K562 treated with DMSO at 1 percent for 48 hours (cell line): Measurements from ENCODE around the gene FAM161A. TPM values are rescaled to one million over a fixed set of nuclear protein-coding genes. Genes with fewer than 3 reads are reported as not detected.

Experiments used
- total RNA-seq: library from RNA; unstranded; fragments of 300-600 nt; gene quantifications from 2 replicates; pipeline ENCODE4 v1.2.3, GENCODE V29; 2022; ENCODE audit warnings: low replicate concordance; ENCODE audit errors: extremely low read depth

The FAM161A gene, protein sequence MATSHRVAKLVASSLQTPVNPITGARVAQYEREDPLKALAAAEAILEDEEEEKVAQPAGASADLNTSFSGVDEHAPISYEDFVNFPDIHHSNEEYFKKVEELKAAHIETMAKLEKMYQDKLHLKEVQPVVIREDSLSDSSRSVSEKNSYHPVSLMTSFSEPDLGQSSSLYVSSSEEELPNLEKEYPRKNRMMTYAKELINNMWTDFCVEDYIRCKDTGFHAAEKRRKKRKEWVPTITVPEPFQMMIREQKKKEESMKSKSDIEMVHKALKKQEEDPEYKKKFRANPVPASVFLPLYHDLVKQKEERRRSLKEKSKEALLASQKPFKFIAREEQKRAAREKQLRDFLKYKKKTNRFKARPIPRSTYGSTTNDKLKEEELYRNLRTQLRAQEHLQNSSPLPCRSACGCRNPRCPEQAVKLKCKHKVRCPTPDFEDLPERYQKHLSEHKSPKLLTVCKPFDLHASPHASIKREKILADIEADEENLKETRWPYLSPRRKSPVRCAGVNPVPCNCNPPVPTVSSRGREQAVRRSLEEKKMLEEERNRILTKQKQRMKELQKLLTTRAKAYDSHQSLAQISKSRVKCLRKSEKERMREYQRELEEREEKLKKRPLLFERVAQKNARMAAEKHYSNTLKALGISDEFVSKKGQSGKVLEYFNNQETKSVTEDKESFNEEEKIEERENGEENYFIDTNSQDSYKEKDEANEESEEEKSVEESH
- total RNA-seq, result not detected in 2 replicates

DNA sequence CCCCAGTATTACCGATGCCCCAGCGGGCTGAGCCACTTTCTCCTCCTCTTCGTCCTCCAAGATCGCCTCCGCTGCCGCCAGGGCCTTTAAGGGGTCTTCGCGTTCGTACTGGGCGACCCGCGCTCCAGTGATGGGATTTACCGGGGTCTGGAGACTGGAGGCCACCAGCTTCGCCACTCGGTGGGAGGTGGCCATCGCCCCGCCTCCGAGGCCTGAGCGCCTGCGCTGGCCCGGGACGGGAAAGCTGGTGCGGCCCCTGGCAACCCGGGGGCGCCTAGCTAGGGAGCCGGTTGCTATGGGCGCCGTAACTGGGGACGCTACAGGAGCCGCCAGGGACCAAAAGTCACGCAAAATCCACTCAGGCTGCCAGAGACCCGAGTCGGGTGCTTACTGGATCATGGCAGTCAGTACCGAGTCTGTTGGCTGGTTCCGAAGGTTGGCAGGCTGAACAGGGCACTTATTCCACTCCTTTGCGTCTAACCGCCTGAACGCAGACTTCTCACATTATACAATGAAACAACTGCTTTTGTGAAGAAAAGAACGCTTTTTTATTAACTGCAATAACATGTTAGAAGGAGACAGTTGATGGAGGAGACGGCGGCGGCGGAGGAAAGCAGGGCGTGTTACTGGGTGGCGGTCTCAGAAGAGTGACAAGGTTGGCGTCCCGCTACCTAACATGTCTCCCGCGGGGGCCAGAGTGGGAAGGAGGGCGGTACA, at the start of gene FAM161A:
FAM161A (minus strand) TSS at position 214 of the 717 bp plus-strand sequence; CDS start at position 195, 19 bp downstream.

DNA sequence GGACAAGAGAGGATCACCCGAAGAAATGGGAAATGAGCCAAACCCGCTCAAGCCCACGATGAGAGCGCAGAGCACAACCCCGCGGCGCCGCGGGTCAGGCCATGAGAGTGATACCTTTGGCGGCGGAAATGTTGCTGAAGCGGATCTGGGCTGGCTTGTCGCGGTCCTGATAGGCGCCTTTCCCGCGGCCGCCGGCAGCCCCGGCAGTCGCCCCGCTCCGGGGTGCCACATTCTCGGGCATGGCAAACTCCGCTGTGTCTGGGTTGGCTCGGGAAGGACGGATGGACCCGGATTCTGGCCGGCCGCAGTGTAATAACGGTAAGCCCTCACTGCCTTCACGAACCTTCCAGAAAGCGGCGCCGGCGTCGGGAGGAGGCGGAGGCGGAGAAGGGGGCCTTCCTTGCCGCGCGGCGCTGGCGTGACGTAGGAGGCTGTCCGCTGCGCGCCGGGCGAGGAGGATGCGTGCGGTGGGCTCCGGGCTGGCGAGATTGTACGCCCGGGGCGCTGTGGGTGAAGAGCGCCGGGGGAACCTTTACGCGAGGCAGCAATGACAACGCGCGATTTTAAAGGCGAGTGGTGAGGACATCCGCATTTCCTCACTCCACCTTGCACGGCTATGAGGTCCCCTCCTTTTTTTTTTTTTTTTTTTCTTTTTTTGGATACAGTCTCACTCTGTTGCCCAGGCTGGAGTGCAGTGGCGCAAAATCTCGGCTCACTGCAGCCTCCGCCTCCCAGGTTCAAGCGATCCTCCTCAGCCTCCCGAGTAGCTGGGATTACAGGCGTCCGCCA, 34.6 kb upstream of the FAM161A start, which contains the start of gene CCT4:
CCT4 (minus strand) TSS at position 390 of the 789 bp plus-strand sequence; CDS start at position 241, 149 bp downstream.

Other genes starting within 250 kb of the FAM161A start
- gene CCT4, start 34.6 kb upstream of the FAM161A start, total RNA-seq, result 982 TPM in 1 of 2 replicates, not detected in the other
- not detected in 2 replicates for gene COMMD1, start 51.6 kb upstream of the FAM161A start, total RNA-seq